ENCODE measurements around the gene RAMACL.
"Not testable (repeated sequence)": the region's sequence is repeated elsewhere in the genome, so short reads cannot be mapped to it uniquely, and the experiment has no call there.

RAMACL gene

GRCh38 chr6:166555086-166555485 lies 31.4 kb downstream of the RAMACL start:
- no peak for DNase-seq (ENCODE audit: low read depth)

- peak; percentile 68 for DNase-seq (ENCODE audit: low read depth)
Measured at GRCh38 chr6:166554316-166554715, 32.2 kb downstream of the RAMACL start.

- DNase-seq (ENCODE audit: low read depth), result peak; percentile 92
Measured at GRCh38 chr6:166553563-166554271, 32.8 kb downstream of the RAMACL start.

- no peak for DNase-seq (ENCODE audit: low read depth)
Measured at GRCh38 chr6:166552600-166552999, 33.9 kb downstream of the RAMACL start.

- no peak for DNase-seq (ENCODE audit: low read depth)
Measured at GRCh38 chr6:166551754-166552495, 34.6 kb downstream of the RAMACL start.

- DNase-seq (ENCODE audit: low read depth), result no peak
Measured at GRCh38 chr6:166546653-166547052, 39.8 kb downstream of the RAMACL start.

GRCh38 chr6:166545156-166546034 lies 41.1 kb downstream of the RAMACL start:
- DNase-seq (ENCODE audit: low read depth), result no peak

GRCh38 chr6:166544296-166544605 lies 42.2 kb downstream of the RAMACL start:
- no peak for DNase-seq (ENCODE audit: low read depth)

- DNase-seq (ENCODE audit: low read depth), result peak; percentile 62
Measured at GRCh38 chr6:166543603-166544295, 42.7 kb downstream of the RAMACL start.

- DNase-seq (ENCODE audit: low read depth), result peak; percentile 17
Measured at GRCh38 chr6:166542580-166542912, 43.9 kb downstream of the RAMACL start.

GRCh38 chr6:166541876-166542579 lies 44.5 kb downstream of the RAMACL start:
- DNase-seq (ENCODE audit: low read depth), result no peak

- no peak for DNase-seq (ENCODE audit: low read depth)
Measured at GRCh38 chr6:166541366-166541765, 45.1 kb downstream of the RAMACL start.

GRCh38 chr6:166540631-166541331 lies 45.7 kb downstream of the RAMACL start:
- DNase-seq (ENCODE audit: low read depth), result peak; percentile 10

GRCh38 chr6:166539543-166539942 lies 46.9 kb downstream of the RAMACL start:
- no peak for DNase-seq (ENCODE audit: low read depth)

- DNase-seq (ENCODE audit: low read depth), result not testable (repeated sequence)
Measured at GRCh38 chr6:166539011-166539385, 47.5 kb downstream of the RAMACL start.

- no peak for DNase-seq (ENCODE audit: low read depth)
Measured at GRCh38 chr6:166538297-166539010, 48.0 kb downstream of the RAMACL start.

GRCh38 chr6:166534658-166535406 lies 51.6 kb downstream of the RAMACL start:
- no peak for DNase-seq (ENCODE audit: low read depth)

- DNase-seq (ENCODE audit: low read depth), result no peak
Measured at GRCh38 chr6:166533205-166533824, 53.2 kb downstream of the RAMACL start.

Data from EH (cell line).